Measurements from ENCODE around the gene TMEM120B.

TMEM120B gene

GRCh38 chr12:121819212-121819949 is 106.8 kb downstream of the TMEM120B start:
- no peak for DNase-seq (ENCODE audit: low spot score)

DNA sequence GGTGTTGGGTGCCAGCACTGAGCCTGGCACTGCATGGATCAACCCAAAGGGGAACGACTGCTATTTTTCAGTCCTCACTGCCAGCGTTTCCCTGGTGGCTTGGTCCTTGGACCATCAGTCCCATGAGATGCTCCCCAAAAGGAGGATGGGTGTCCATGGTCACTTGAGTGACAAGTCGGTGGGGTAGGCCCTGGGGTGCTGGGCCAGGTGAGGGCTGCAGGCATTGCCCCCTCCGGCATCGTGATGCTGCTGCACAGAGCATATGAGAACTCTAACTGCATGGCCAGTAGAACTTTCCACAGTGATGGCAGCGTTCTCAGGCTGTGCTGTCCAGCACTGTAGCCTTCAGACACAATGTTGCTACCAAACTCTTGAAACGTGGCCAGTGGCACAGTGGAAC is 107.5 kb downstream of the TMEM120B start:
- no peak for DNase-seq (ENCODE audit: low spot score)

DNA sequence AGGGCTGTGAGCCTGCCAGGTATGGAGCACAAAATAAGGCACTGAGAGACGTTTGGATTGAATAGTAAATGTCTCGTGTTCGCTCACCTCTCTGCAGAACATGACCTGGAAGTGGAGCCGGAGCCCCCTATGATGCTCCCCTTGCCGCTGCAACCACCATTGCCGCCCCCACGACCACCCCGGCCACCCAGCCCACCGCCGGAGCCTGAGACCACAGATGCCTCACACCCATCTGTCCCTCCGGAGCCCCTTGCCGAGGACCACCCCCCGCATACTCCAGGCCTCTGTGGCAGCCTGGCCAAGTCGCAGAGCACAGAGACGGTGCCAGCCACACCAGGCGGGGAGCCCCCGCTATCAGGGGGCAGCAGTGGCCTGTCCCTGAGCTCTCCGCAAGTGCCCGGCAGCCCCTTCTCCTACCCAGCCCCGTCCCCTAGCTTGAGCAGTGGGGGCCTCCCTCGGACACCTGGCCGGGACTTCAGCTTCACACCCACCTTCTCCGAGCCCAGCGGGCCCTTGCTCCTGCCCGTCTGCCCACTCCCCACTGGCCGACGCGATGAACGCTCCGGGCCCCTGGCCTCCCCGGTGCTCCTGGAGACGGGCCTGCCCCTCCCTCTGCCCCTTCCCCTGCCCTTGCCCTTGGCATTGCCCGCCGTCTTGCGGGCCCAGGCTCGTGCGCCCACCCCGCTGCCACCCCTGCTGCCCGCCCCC is 110.0 kb downstream of the TMEM120B start:
- no peak for DNase-seq (ENCODE audit: low spot score)

DNA sequence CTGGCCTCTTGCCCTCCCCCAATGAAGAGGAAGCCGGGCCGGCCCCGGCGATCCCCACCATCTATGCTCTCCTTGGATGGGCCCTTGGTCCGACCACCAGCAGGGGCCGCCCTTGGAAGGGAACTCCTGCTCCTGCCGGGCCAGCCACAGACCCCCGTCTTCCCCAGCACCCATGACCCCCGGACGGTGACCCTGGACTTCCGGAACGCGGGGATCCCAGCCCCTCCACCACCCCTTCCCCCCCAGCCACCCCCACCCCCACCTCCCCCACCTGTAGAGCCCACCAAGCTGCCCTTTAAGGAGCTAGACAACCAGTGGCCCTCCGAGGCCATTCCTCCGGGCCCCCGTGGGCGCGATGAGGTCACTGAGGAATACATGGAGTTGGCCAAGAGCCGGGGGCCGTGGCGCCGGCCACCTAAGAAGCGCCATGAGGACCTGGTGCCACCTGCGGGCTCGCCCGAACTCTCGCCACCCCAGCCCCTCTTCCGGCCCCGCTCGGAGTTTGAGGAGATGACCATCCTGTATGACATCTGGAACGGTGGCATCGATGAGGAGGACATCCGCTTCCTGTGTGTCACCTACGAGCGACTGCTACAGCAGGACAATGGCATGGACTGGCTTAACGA is 110.7 kb downstream of the TMEM120B start:
- DNase-seq (ENCODE audit: low spot score): no peak

DNA sequence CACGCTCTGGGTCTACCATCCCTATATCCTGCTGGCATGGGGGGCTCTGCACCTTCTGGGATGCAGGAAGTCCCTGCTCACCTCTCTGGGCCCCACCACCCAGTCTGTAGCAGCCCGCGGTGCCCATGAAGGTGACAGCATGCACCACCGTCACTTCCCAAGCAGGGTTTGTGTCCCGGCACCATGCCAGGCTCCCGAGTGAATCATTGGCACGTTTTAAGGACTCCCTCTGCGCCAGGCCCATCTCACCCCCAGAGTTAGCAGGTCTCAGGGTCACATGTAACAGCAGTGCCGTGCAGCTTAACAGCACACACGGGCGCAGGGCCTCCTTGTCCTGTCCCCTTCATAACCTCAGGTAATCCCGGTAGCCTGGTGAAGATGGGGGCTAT is 111.2 kb downstream of the TMEM120B start:
- DNase-seq (ENCODE audit: low spot score): no peak

GRCh38 chr12:121825041-121825523 is 112.5 kb downstream of the TMEM120B start:
- no peak for DNase-seq (ENCODE audit: low spot score)

- DNase-seq (ENCODE audit: low spot score): no peak
Observed at GRCh38 chr12:121826318-121827150, 114.0 kb downstream of the TMEM120B start.

DNA sequence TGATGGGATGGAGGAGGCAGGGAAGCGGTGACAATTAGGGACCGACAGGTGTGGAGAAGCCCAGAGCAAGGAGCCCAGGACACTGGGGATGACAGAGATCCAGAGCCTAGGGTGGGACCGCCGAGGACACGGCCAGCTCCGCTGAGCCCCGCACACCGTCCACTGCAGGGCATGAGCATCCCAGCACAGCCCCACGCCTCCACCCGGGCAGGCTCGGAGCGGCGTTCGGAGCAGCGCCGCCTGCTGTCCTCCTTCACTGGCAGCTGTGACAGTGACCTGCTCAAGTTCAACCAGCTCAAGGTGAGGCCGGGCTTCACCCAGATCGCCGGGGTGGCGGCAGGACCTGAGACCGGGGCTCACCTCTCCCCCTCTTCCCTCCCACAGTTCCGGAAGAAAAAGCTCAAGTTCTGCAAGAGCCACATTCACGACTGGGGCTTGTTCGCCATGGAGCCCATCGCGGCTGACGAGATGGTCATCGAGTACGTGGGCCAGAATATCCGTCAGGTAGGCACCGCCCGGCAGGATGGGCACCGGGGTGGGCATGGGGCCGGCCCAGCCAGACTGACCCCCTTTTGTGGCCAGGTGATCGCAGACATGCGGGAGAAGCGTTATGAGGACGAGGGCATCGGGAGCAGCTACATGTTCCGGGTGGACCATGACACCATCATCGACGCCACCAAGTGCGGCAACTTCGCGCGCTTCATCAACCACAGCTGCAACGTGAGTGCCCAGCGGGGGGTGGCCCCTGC is 115.0 kb downstream of the TMEM120B start:
- no peak for DNase-seq (ENCODE audit: low spot score)

GRCh38 chr12:121828306-121828705 is 115.8 kb downstream of the TMEM120B start:
- no peak for DNase-seq (ENCODE audit: low spot score)

DNA sequence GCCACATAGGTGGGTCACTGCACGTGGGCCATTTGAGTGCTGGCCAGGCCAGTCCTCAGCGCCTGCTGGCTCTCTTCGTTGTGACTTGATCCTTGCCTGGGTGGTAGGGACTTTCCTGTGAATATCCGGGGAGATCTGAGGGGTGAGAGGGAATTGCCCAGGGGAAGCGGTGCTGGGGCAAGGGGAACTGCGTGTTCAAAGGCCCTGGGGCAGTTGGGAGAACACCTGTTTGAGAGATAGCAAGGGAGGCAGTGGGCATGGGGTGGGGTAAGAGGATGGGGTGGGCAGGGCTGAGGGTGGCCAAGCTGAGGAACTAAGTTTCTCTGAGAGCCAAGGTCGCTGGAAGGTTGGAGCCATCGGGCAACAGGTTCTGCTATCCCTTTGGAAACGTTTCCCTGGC is 116.3 kb downstream of the TMEM120B start:
- no peak for DNase-seq (ENCODE audit: low spot score)

DNA sequence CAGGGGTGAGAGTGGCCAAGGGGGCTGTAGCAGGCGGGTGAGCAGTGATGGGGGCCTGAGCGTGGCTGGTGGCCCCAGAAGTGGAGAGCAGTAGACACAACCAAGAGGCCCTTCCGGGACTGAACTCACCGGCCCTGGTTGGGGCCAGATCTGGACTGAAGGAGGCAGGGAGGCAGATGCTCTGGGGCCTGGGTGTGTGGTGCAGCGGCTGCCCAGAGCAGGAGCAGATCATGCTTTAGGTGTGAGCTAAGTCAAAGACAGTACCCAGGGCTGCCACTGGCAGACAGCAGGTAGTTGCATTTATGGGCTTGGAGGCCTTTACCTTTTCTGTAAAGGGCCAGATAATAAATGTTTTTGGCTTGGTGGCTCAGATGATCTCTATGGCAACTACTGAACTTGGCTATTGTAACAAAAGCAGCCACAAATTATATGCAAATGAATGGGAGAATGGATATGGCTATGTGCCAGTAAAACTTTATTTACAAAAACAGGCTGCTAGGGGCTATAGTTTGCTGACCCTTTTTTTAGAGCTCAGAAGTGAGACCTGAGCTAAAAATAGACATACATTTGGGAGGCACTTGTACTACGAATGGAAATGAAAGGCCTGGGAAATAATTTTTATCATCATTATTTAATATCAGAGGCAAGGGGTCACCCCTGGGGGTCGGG is 116.8 kb downstream of the TMEM120B start:
- DNase-seq (ENCODE audit: low spot score): no peak

- DNase-seq (ENCODE audit: low spot score): no peak
Observed at GRCh38 chr12:121830134-121830533, 117.6 kb downstream of the TMEM120B start.

DNA sequence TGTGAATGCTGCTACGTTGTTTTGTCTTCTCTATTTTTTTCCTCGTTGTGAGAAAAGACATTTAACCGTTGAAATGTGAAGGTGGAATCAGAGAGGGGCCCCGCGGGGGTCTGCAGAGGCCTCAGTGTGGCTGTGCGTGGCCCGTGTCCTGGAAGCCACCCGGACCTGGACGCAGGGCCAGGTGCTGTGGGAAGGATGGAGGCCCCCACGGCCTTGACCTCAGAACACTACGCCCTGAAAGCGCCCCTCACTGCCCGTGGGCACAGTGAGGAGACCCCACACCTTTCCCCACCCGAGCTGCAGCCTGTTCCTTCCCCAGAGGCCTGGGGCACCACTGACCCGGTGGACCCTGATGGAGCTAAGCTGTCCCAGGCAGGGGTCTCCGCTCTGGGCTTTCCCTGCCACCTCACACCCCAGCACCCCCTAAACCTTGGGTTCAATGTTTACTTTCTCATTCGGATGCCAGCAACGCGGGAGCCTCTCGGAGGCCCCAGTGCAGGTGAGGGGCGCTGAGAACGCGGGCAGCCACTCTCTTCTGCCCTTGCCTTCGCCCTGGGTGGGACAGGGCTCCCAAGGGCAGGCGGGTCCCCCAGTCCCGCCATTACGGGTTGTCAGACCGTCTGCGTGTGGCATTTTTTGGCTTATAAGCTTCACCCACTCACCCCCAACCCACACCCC is 118.2 kb downstream of the TMEM120B start:
- DNase-seq (ENCODE audit: low spot score): no peak
